Measurements from ENCODE around the gene CDH2.

The CDH2 gene

GRCh38 chr18:27903906-27904305 lies 273.0 kb downstream of the CDH2 start:
- H3K4me3 ChIP-seq (ENCODE audit: low read length): no peak overlapping the region
- DNase-seq (ENCODE audit: low read depth): no peak
- no peak for TF ChIP-seq CTCF (conservative IDR thresholded peaks at IDR 0.05; ENCODE audit: low read depth, low read length)

GRCh38 chr18:27901424-27902226 lies 275.3 kb downstream of the CDH2 start:
- peak; percentile 43 for DNase-seq (ENCODE audit: low read depth)
- TF ChIP-seq CTCF (conservative IDR thresholded peaks at IDR 0.05; ENCODE audit: low read depth, low read length): no peak
- H3K4me3 ChIP-seq (ENCODE audit: low read length): no peak overlapping the region
